ENCODE measurements around the gene FTO. TPM values are rescaled to one million over a fixed set of nuclear protein-coding genes. Genes with fewer than 3 reads are reported as not detected.

Gene FTO
- total and polyA plus RNA-seq, 2 of the 8 experiments (the other 6 are each of a cell fraction or from before 2014, with no cell fraction given) = 34.5 to 59.8 TPM

GRCh38 chr16:53872248-53873221, 168.6 kb downstream of the FTO start (continued):
- TF ChIP-seq, protein P1, sequence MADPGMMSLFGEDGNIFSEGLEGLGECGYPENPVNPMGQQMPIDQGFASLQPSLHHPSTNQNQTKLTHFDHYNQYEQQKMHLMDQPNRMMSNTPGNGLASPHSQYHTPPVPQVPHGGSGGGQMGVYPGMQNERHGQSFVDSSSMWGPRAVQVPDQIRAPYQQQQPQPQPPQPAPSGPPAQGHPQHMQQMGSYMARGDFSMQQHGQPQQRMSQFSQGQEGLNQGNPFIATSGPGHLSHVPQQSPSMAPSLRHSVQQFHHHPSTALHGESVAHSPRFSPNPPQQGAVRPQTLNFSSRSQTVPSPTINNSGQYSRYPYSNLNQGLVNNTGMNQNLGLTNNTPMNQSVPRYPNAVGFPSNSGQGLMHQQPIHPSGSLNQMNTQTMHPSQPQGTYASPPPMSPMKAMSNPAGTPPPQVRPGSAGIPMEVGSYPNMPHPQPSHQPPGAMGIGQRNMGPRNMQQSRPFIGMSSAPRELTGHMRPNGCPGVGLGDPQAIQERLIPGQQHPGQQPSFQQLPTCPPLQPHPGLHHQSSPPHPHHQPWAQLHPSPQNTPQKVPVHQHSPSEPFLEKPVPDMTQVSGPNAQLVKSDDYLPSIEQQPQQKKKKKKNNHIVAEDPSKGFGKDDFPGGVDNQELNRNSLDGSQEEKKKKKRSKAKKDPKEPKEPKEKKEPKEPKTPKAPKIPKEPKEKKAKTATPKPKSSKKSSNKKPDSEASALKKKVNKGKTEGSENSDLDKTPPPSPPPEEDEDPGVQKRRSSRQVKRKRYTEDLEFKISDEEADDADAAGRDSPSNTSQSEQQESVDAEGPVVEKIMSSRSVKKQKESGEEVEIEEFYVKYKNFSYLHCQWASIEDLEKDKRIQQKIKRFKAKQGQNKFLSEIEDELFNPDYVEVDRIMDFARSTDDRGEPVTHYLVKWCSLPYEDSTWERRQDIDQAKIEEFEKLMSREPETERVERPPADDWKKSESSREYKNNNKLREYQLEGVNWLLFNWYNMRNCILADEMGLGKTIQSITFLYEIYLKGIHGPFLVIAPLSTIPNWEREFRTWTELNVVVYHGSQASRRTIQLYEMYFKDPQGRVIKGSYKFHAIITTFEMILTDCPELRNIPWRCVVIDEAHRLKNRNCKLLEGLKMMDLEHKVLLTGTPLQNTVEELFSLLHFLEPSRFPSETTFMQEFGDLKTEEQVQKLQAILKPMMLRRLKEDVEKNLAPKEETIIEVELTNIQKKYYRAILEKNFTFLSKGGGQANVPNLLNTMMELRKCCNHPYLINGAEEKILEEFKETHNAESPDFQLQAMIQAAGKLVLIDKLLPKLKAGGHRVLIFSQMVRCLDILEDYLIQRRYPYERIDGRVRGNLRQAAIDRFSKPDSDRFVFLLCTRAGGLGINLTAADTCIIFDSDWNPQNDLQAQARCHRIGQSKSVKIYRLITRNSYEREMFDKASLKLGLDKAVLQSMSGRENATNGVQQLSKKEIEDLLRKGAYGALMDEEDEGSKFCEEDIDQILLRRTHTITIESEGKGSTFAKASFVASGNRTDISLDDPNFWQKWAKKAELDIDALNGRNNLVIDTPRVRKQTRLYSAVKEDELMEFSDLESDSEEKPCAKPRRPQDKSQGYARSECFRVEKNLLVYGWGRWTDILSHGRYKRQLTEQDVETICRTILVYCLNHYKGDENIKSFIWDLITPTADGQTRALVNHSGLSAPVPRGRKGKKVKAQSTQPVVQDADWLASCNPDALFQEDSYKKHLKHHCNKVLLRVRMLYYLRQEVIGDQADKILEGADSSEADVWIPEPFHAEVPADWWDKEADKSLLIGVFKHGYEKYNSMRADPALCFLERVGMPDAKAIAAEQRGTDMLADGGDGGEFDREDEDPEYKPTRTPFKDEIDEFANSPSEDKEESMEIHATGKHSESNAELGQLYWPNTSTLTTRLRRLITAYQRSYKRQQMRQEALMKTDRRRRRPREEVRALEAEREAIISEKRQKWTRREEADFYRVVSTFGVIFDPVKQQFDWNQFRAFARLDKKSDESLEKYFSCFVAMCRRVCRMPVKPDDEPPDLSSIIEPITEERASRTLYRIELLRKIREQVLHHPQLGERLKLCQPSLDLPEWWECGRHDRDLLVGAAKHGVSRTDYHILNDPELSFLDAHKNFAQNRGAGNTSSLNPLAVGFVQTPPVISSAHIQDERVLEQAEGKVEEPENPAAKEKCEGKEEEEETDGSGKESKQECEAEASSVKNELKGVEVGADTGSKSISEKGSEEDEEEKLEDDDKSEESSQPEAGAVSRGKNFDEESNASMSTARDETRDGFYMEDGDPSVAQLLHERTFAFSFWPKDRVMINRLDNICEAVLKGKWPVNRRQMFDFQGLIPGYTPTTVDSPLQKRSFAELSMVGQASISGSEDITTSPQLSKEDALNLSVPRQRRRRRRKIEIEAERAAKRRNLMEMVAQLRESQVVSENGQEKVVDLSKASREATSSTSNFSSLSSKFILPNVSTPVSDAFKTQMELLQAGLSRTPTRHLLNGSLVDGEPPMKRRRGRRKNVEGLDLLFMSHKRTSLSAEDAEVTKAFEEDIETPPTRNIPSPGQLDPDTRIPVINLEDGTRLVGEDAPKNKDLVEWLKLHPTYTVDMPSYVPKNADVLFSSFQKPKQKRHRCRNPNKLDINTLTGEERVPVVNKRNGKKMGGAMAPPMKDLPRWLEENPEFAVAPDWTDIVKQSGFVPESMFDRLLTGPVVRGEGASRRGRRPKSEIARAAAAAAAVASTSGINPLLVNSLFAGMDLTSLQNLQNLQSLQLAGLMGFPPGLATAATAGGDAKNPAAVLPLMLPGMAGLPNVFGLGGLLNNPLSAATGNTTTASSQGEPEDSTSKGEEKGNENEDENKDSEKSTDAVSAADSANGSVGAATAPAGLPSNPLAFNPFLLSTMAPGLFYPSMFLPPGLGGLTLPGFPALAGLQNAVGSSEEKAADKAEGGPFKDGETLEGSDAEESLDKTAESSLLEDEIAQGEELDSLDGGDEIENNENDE (IDR thresholded peaks at IDR 0.05; ENCODE audit: insufficient replicate concordance, low read length) = no peak
- no peak for TF ChIP-seq EZH2 (IDR thresholded peaks at IDR 0.05; ENCODE audit: low read depth, low read length, severe bottlenecking)
- no peak for TF ChIP-seq SIX5 (IDR thresholded peaks at IDR 0.05; ENCODE audit: low read depth, low read length)
- no peak for TF ChIP-seq TEAD4 (IDR thresholded peaks at IDR 0.05; ENCODE audit: low read depth, low read length)
- TF ChIP-seq, protein P2, sequence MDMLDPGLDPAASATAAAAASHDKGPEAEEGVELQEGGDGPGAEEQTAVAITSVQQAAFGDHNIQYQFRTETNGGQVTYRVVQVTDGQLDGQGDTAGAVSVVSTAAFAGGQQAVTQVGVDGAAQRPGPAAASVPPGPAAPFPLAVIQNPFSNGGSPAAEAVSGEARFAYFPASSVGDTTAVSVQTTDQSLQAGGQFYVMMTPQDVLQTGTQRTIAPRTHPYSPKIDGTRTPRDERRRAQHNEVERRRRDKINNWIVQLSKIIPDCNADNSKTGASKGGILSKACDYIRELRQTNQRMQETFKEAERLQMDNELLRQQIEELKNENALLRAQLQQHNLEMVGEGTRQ (IDR thresholded peaks at IDR 0.05; ENCODE audit: low read length) = no peak
- TF ChIP-seq NANOG (IDR thresholded peaks at IDR 0.05; ENCODE audit: insufficient read depth, low read depth, low read length, poor library complexity, severe bottlenecking) = no peak
- no peak for TF ChIP-seq CHD2 (IDR thresholded peaks at IDR 0.05; ENCODE audit: low read length)
- no peak for TF ChIP-seq BRCA1 (IDR thresholded peaks at IDR 0.05; ENCODE audit: low read depth, low read length)
- TF ChIP-seq POLR2A (IDR thresholded peaks at IDR 0.05; ENCODE audit: control extremely low read depth in 1 of 2, low read depth in 2 of 2, low read length in 2 of 2) = no peak

Measured in H1 (cell line).